OCI-LY3 (cell line): ENCODE data around the gene MLEC.

ENCODE experiments used
- CTCF ChIP-seq: fragments of 200-600, 300-600 bp; sonication (generic); IDR thresholded peaks from 2 replicates; pipeline ENCODE4 v1.5.1; 2014; ENCODE audit warnings: antibody characterized with exemption, low read length, low read depth
- EZH2phosphoT487 ChIP-seq: fragments of 200-600 bp; shearing (Covaris generic); IDR thresholded peaks from 2 replicates; pipeline ENCODE4 v1.6.1; 2018; ENCODE audit warnings: antibody characterized with exemption, mixed run types, low read depth

- TF ChIP-seq CTCF (peak; percentile 8; the same call in 1 of the 2 replicates), EZH2phosphoT487 (no peak)
Measured at GRCh38 chr12:120687578-120688289, 785 bp downstream of the MLEC start.
